ENCODE data around the gene ATRX.

DNA sequence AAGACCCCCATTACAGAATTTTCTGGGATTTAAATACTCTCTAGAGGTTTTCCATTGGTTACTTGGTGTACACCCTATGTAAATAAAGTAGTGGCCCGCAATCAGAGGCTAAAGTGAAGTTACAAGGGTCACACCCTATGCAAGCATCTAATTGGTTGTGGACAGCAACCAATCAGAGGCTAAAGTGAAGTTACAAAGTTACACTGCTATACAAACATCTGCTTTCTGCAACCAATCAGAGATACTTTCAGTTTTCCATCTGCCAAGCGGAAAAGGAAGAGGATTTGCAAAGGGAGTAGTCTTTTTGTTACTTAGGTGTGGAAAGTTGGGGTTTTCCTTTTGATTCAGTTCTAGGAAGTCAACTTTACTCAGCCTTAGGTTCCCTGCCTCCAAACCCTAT, 2.0 kb upstream of the ATRX start:
- TF ChIP-seq CTCF (IDR thresholded peaks at IDR 0.05; ENCODE audit: insufficient read depth, low read length), result no peak
- no peak for TF ChIP-seq GABPA (IDR thresholded peaks at IDR 0.05; ENCODE audit: low read depth)

Data from HL-60 (cell line).